SK-N-SH (cell line): ENCODE results near the gene CACNA2D1. TPM values are rescaled to one million over a fixed set of nuclear protein-coding genes. Genes with fewer than 3 reads are reported as not detected.

Source experiments
- CTCF ChIA-PET: fragments of 300-600, 350-600 bp; formaldehyde crosslinking; extraction: SDS; loops from one replicate; lab custom pipeline; 2021; lab: Yijun Ruan, JAX
- POLR2A ChIA-PET: fragments of 350-600 bp; sonication (Branson Sonifier 250); formaldehyde crosslinking; extraction: SDS; loops from one replicate; lab custom pipeline; 2020; ENCODE audit warnings: antibody characterized with exemption, inconsistent platforms; lab: Yijun Ruan, JAX
- DNase-seq: peaks from one replicate; pipeline ENCODE4 v3.0.0; 2012
- H2AFZ ChIP-seq: fragments of 200-600 bp; sonication (generic); 2 replicates; pipeline ENCODE4 v1.8.1; 2016; ENCODE audit warnings: antibody characterized with exemption, mild to moderate bottlenecking, low read depth
- H3F3A ChIP-seq: fragments of 200-600 bp; sonication (generic); replicated peaks from 2 replicates; pipeline ENCODE3; 2016; ENCODE audit warnings: antibody characterized with exemption, mild to moderate bottlenecking; ENCODE audit not compliant: insufficient read depth
- H3K27ac ChIP-seq, 2 experiments: fragments of 200-500 bp in 1 of 2; fragments of 200-600 bp in 1 of 2; sonication (Bioruptor generic) in 1 of 2; sonication (generic), shearing (Covaris generic) in 1 of 2; 2 replicates each; pipeline versions ENCODE4 v1.5.1 to v1.6.1; 2014 to 2016; ENCODE audit warnings: low read depth in 2 of 2, inconsistent platforms in 1 of 2, low read length in 1 of 2, mild to moderate bottlenecking in 1 of 2, mixed read lengths in 1 of 2
- H3K27me3 ChIP-seq: fragments of 200-600 bp; sonication (generic), shearing (Covaris generic); 2 replicates; pipeline ENCODE4 v1.6.1; 2016; ENCODE audit warnings: mixed run types; ENCODE audit not compliant: insufficient read depth
- H3K36me3 ChIP-seq, 2 experiments: fragments of 200-500 bp in 1 of 2; fragments of 200-600 bp in 1 of 2; sonication (Bioruptor generic) in 1 of 2; sonication (generic) in 1 of 2; replicated peaks in 1 of 2; 2 replicates each; pipeline versions ENCODE3 to v1.5.1; 2014 to 2016; ENCODE audit warnings: low read length in 1 of 2, mild to moderate bottlenecking in 1 of 2; ENCODE audit not compliant: insufficient read depth in 2 of 2, control insufficient read depth in 1 of 2
- H3K4me1 ChIP-seq, 2 experiments: fragments of 200-500 bp in 1 of 2; fragments of 200-600 bp in 1 of 2; sonication (Bioruptor generic) in 1 of 2; sonication (generic), shearing (Covaris generic) in 1 of 2; 2 replicates each; pipeline versions ENCODE4 v1.5.1 to v1.6.1; 2014 to 2016; ENCODE audit warnings: low read depth in 1 of 2, low read length in 1 of 2, mixed run types in 1 of 2; ENCODE audit not compliant: insufficient read depth in 2 of 2, control insufficient read depth in 1 of 2
- H3K4me2 ChIP-seq: fragments of 200-600 bp; sonication (generic), shearing (Covaris generic); 2 replicates; pipeline ENCODE4 v1.6.1; 2017; ENCODE audit warnings: mixed run types
- H3K4me3 ChIP-seq, 2 experiments: fragments of 200-500 bp in 1 of 2; fragments of 200-600 bp in 1 of 2; sonication (Bioruptor generic) in 1 of 2; sonication (generic), shearing (Covaris generic) in 1 of 2; 2 replicates each; pipeline versions ENCODE4 v1.5.1 to v1.8.1; 2014 to 2016; ENCODE audit warnings: low read depth in 2 of 2, inconsistent platforms in 1 of 2, low read length in 1 of 2, mild to moderate bottlenecking in 1 of 2, mixed read lengths in 1 of 2, moderate library complexity in 1 of 2
- H3K79me2 ChIP-seq: fragments of 200-600 bp; sonication (generic); 2 replicates; pipeline ENCODE4 v1.8.1; 2017; ENCODE audit warnings: mild to moderate bottlenecking; ENCODE audit not compliant: insufficient read depth
- H3K9ac ChIP-seq: fragments of 200-600 bp; sonication (generic); 2 replicates; pipeline ENCODE4 v1.6.1; 2017; ENCODE audit warnings: mixed run types
- H3K9me2 ChIP-seq: fragments of 200-600 bp; sonication (generic); 2 replicates; pipeline ENCODE4 v1.6.1; 2017; ENCODE audit warnings: mixed run types
- H3K9me3 ChIP-seq: fragments of 200-600 bp; sonication (generic); 2 replicates; pipeline ENCODE4 v1.6.1; 2017; ENCODE audit warnings: mixed run types, mild to moderate bottlenecking, moderate library complexity
- H4K20me1 ChIP-seq: fragments of 200-600 bp; sonication (generic); 2 replicates; pipeline ENCODE4 v1.6.1; 2017; ENCODE audit warnings: mild to moderate bottlenecking, mixed run types; ENCODE audit not compliant: insufficient read depth
- CHD2 ChIP-seq: fragments of 150-350 bp; IDR thresholded peaks from 2 replicates; pipeline ENCODE4 v1.6.1; 2018; ENCODE audit warnings: low read length; ENCODE audit not compliant: partially characterized antibody
- ELF1 ChIP-seq: IDR thresholded peaks from 2 replicates; pipeline ENCODE4 v1.4.0; 2012
- EP300 ChIP-seq, 2 experiments: IDR thresholded peaks; 2 replicates each; pipeline versions ENCODE4 v1.4.0 to v1.6.1; 2012; ENCODE audit warnings: borderline replicate concordance in 1 of 2, low read depth in 1 of 2, low read length in 1 of 2
- EZH2phosphoT487 ChIP-seq: fragments of 200-600 bp; sonication (generic); IDR thresholded peaks from 2 replicates; pipeline ENCODE4 v1.6.1; 2017; ENCODE audit warnings: low read depth, mixed run types, mild to moderate bottlenecking, antibody characterized with exemption, moderate library complexity, borderline replicate concordance
- FOSL2 ChIP-seq: IDR thresholded peaks from 2 replicates; pipeline ENCODE4 v1.4.0; 2012; ENCODE audit warnings: low read depth, mild to moderate bottlenecking, moderate library complexity, borderline replicate concordance
- FOXJ3 ChIP-seq: sonication (generic); formaldehyde crosslinking; IDR thresholded peaks from 2 replicates; pipeline ENCODE4 v1.5.1; 2020; ENCODE audit warnings: mild to moderate bottlenecking, missing genetic modification reagents
- FOXM1 ChIP-seq: IDR thresholded peaks from 2 replicates; pipeline ENCODE4 v1.4.0; 2012; ENCODE audit warnings: low read depth, mild to moderate bottlenecking
- GABPA ChIP-seq: IDR thresholded peaks from 2 replicates; pipeline ENCODE4 v1.4.0; 2012; ENCODE audit warnings: low read depth, mild to moderate bottlenecking
- GATA2 ChIP-seq: sonication (generic); formaldehyde crosslinking; IDR thresholded peaks from 2 replicates; pipeline ENCODE4 v1.5.0; 2020; ENCODE audit warnings: mild to moderate bottlenecking, missing genetic modification reagents
- IRF3 ChIP-seq: fragments of 150-350 bp; IDR thresholded peaks from 2 replicates; pipeline ENCODE4 v1.6.1; 2016; ENCODE audit warnings: mild to moderate bottlenecking, low read depth, low read length
- JUND ChIP-seq: IDR thresholded peaks from 2 replicates; pipeline ENCODE4 v1.4.0; 2012
- MEF2A ChIP-seq: IDR thresholded peaks from 2 replicates; pipeline ENCODE4 v1.4.0; 2012; ENCODE audit warnings: low read depth, borderline replicate concordance
- MXI1 ChIP-seq: IDR thresholded peaks from 2 replicates; pipeline ENCODE4 v1.6.1; 2012; ENCODE audit warnings: mild to moderate bottlenecking, low read depth, low read length, improper control_type of control experiment
- NFIC ChIP-seq: IDR thresholded peaks from 2 replicates; pipeline ENCODE4 v1.4.0; 2012; ENCODE audit warnings: borderline replicate concordance
- NRF1 ChIP-seq: IDR thresholded peaks from 2 replicates; pipeline ENCODE4 v1.6.1; 2012; ENCODE audit warnings: low read depth, mild to moderate bottlenecking, low read length
- PBX3 ChIP-seq: IDR thresholded peaks from 2 replicates; pipeline ENCODE4; 2012
- POLR2AphosphoS5 ChIP-seq: IDR thresholded peaks from 2 replicates; pipeline ENCODE4 v1.6.1; 2012; ENCODE audit warnings: low read depth, low read length
- RAD21 ChIP-seq: IDR thresholded peaks from 2 replicates; pipeline ENCODE4 v1.6.1; 2012; ENCODE audit warnings: mild to moderate bottlenecking, low read length
- SIN3A ChIP-seq: IDR thresholded peaks from 2 replicates; pipeline ENCODE4 v1.6.1; 2012; ENCODE audit warnings: low read depth, mild to moderate bottlenecking, low read length, moderate library complexity, borderline replicate concordance
- TAF1 ChIP-seq: IDR thresholded peaks from 2 replicates; pipeline ENCODE4 v1.6.1; 2012; ENCODE audit warnings: low read depth, mild to moderate bottlenecking, low read length, moderate library complexity, borderline replicate concordance
- TCF12 ChIP-seq: IDR thresholded peaks from 2 replicates; pipeline ENCODE4 v1.4.0; 2012
- TEAD4 ChIP-seq: IDR thresholded peaks from 2 replicates; pipeline ENCODE4 v1.4.0; 2012; ENCODE audit warnings: mild to moderate bottlenecking, borderline replicate concordance; ENCODE audit not compliant: insufficient read depth
- USF2 ChIP-seq: fragments of 150-350 bp; IDR thresholded peaks from 2 replicates; pipeline ENCODE4 v1.6.1; 2017; ENCODE audit warnings: antibody characterized with exemption, low read length, low read depth, borderline replicate concordance
- ZBTB33 ChIP-seq: IDR thresholded peaks from 2 replicates; pipeline ENCODE4 v1.4.0; 2012; ENCODE audit warnings: low read depth, borderline replicate concordance
- WGBS: methylation state at CpG from one replicate; pipeline ENCODE4 v1.1.6; 2017; ENCODE audit warnings: low lambda C conversion rate; 5-methylcytosine and 5-hydroxymethylcytosine counted together
- polyA plus RNA-seq, 3 experiments: library from polyadenylated mRNA; depleted of rRNA; stranded (reverse); fragments of >200 nt; gene quantifications; 2 replicates each; pipeline ENCODE4 v1.2.3, GENCODE V29; 2012

The CACNA2D1 gene
- polyA plus RNA-seq, 1 of the 3 experiments (the other 2 are of a cell fraction): 3.4 TPM

- TF ChIP-seq MEF2A (no peak), CHD2 (no peak), NFIC (no peak), POLR2AphosphoS5 (no peak), SIN3A (no peak), TEAD4 (no peak; the same call in 1 of the 2 replicates), TCF12 (peak; percentile 54; the same call in 1 of the 2 replicates), IRF3 (no peak), MXI1 (no peak)
These were observed 338.1 kb downstream of the CACNA2D1 start (continued) for GRCh38 chr7:82105463-82105862.

- Histone ChIP-seq H3K36me3 (no peaks in the 10 kb centered on the region), H3K4me2 (no peak overlapping the region), H3K4me1 (no peaks in the 10 kb centered on the region), H3K27ac (no peak overlapping the region)
- POLR2A ChIA-PET: no interaction called here
- 93% methylated on average over 2 of the region's 2 CpGs for WGBS
- TF ChIP-seq PBX3 (no peak), NFIC (no peak), GABPA (no peak), EP300 (IDR thresholded peaks at IDR 0.05; ENCODE audit: borderline replicate concordance in 1 of 2, low read depth in 1 of 2, low read length in 1 of 2) (no peak), USF2 (no peak), NRF1 (no peak), RAD21 (no peak), ZBTB33 (no peak), ELF1 (no peak), MEF2A (no peak), EZH2phosphoT487 (no peak), FOXM1 (no peak), FOSL2 (no peak), FOXJ3 (CRISPR knock-in tag) (no peak), TAF1 (no peak), GATA2 (CRISPR knock-in tag) (no peak), JUND (no peak), MXI1 (no peak)
- TF ChIP-seq, all 33 proteins: peak for 0
- no peaks in the 10 kb centered on the region for H4K20me1 ChIP-seq
- H3K27me3 ChIP-seq: no peaks in the 10 kb centered on the region
- no peaks in the 10 kb centered on the region for H3K9me3 ChIP-seq
- no peaks in the 10 kb centered on the region for H3K79me2 ChIP-seq
- DNase-seq: no peak
- no peak overlapping the region for H3K4me3 ChIP-seq
- H2AFZ ChIP-seq: no peak overlapping the region
- H3K9me2 ChIP-seq: no peaks in the 10 kb centered on the region
- no peak overlapping the region for H3K9ac ChIP-seq
- peaks cover 3% of the 10 kb centered on the region for H3F3A ChIP-seq
- CTCF ChIA-PET: no interaction called here
These were observed 345.2 kb downstream of the CACNA2D1 start for GRCh38 chr7:82098414-82098813.
